Mesodermal cell (in vitro differentiated cells): ENCODE data around the gene KRTAP2-2. TPM values are rescaled to one million over a fixed set of nuclear protein-coding genes. Genes with fewer than 3 reads are reported as not detected.
"Not testable (repeated sequence)": the region's sequence is repeated elsewhere in the genome, so short reads cannot be mapped to it uniquely, and the experiment has no call there.

Experiments
- H3K27ac ChIP-seq: 2 replicates; pipeline ENCODE4 v1.7.0; 2013; ENCODE audit warnings: mild to moderate bottlenecking, low read depth, low read length, moderate library complexity; ENCODE audit not compliant: severe bottlenecking
- H3K36me3 ChIP-seq: 2 replicates; pipeline ENCODE4 v1.7.1; 2013; ENCODE audit warnings: mild to moderate bottlenecking, low read length, moderate library complexity; ENCODE audit not compliant: control insufficient read depth, insufficient read depth
- H3K4me1 ChIP-seq: one replicate; pipeline ENCODE4 v1.7.1; 2013; ENCODE audit warnings: mild to moderate bottlenecking, low read length; ENCODE audit not compliant: insufficient read depth, control insufficient read depth, poor library complexity, severe bottlenecking
- H3K4me3 ChIP-seq: 2 replicates; pipeline ENCODE4 v1.7.0; 2013; ENCODE audit warnings: low read length, control low read depth, mild to moderate bottlenecking; ENCODE audit not compliant: insufficient read depth, poor library complexity, severe bottlenecking; ENCODE audit errors: extremely low read depth
- H3K9me3 ChIP-seq: 2 replicates; pipeline ENCODE4 v1.7.1; 2013; ENCODE audit warnings: mild to moderate bottlenecking, low read length, moderate library complexity; ENCODE audit not compliant: control insufficient read depth
- WGBS, 2 experiments: methylation state at CpG; one replicate each; pipeline ENCODE4 v1.1.5; 2013; ENCODE audit warnings: missing lambda C conversion rate in 2 of 2; ENCODE audit not compliant: insufficient coverage in 2 of 2; 5-methylcytosine and 5-hydroxymethylcytosine counted together
- polyA plus RNA-seq, 2 experiments: library from polyadenylated mRNA; stranded (reverse); fragments of 50-300 nt; gene quantifications; one replicate each; pipeline ENCODE4 v1.2.3, GENCODE V29; 2013

The KRTAP2-2 gene
- not detected for polyA plus RNA-seq (2013, experiment 1 of 2)
- not detected for polyA plus RNA-seq (2013, experiment 2 of 2)

GRCh38 chr17:41055130-41055529 is at the start of gene KRTAP2-2:
KRTAP2-2 (minus strand) TSS chr17:41055230; CDS start chr17:41055211, 19 bp downstream.
- H3K9me3 ChIP-seq: peaks cover 17% of the 10 kb centered on the region
- H3K27ac ChIP-seq, H3K4me3 ChIP-seq, H3K4me1 ChIP-seq, H3K36me3 ChIP-seq: not testable (repeated sequence)
- WGBS, 2 experiments: no CpG with 5 or more reads among the region's 6 CpGs

GRCh38 chr17:41104386-41105038 is 49.5 kb upstream of the KRTAP2-2 start:
- not testable (repeated sequence) for H3K4me1 ChIP-seq, H3K27ac ChIP-seq, H3K36me3 ChIP-seq, H3K4me3 ChIP-seq, H3K9me3 ChIP-seq
- no CpG with 5 or more reads among the region's 2 CpGs for WGBS, 2 experiments

GRCh38 chr17:41103896-41104295 is 48.9 kb upstream of the KRTAP2-2 start:
- Histone ChIP-seq H3K27ac (no peak overlapping the region), H3K4me1 (peaks cover 6% of the 10 kb centered on the region), H3K9me3 (peaks cover 7% of the 10 kb centered on the region), H3K4me3 (no peak overlapping the region), H3K36me3 (no peaks in the 10 kb centered on the region)
- 80% methylated on average over 1 of the region's 1 CpG; no CpG with 5 or more reads in 1 of the 2 experiments for WGBS, 2 experiments

GRCh38 chr17:41101586-41102259 is 46.7 kb upstream of the KRTAP2-2 start, which contains the start of gene KRTAP4-16:
KRTAP4-16 (minus strand) TSS chr17:41102209; CDS start chr17:41102209, 0 bp downstream.
- no peak within 1 kb of the TSS for H3K4me3 ChIP-seq
- H3K27ac ChIP-seq: no peak within 1 kb of the TSS

GRCh38 chr17:41099682-41100480 is 44.9 kb upstream of the KRTAP2-2 start:
- peak overlapping the region; percentile 16 for H3K27ac ChIP-seq
- 90 to 93% methylated on average over 2 to 3 of the region's 7 CpGs for WGBS, 2 experiments
- not testable (repeated sequence) for H3K4me1 ChIP-seq, H3K36me3 ChIP-seq, H3K4me3 ChIP-seq, H3K9me3 ChIP-seq

More at GRCh38 chr17:41101586-41102259, 46.7 kb upstream of the KRTAP2-2 start, which contains the start of gene KRTAP4-16:
- 57 to 58% methylated on average over 7 to 9 of the region's 10 CpGs for WGBS, 2 experiments
- Histone ChIP-seq H3K36me3 (no peaks in the 10 kb centered on the region), H3K9me3 (no peaks in the 10 kb centered on the region), H3K4me1 (peaks cover 6% of the 10 kb centered on the region)

GRCh38 chr17:41098481-41098880 is 43.5 kb upstream of the KRTAP2-2 start:
- H3K4me1 ChIP-seq: no peaks in the 10 kb centered on the region
- H3K36me3 ChIP-seq: no peaks in the 10 kb centered on the region
- no peak overlapping the region for H3K4me3 ChIP-seq
- H3K9me3 ChIP-seq: peaks cover 4% of the 10 kb centered on the region
- H3K27ac ChIP-seq: no peak overlapping the region
- 97% methylated on average over 4 of the region's 6 CpGs; no CpG with 5 or more reads in 1 of the 2 experiments for WGBS, 2 experiments

GRCh38 chr17:41098042-41098441 is 43.0 kb upstream of the KRTAP2-2 start, which contains the start of gene KRTAP4-8:
KRTAP4-8 (minus strand) TSS chr17:41098142; CDS start chr17:41098084, 58 bp downstream.
- peaks cover 4% of the 10 kb centered on the region for H3K9me3 ChIP-seq
- WGBS, 2 experiments: 78 to 89% methylated on average over 1 of the region's 4 CpGs
- no peaks in the 10 kb centered on the region for H3K4me1 ChIP-seq
- H3K4me3 ChIP-seq: no peak within 1 kb of the TSS
- H3K27ac ChIP-seq: no peak within 1 kb of the TSS
- no peaks in the 10 kb centered on the region for H3K36me3 ChIP-seq

GRCh38 chr17:41096055-41096454 is 41.0 kb upstream of the KRTAP2-2 start:
- H3K4me1 ChIP-seq: no peaks in the 10 kb centered on the region
- H3K4me3 ChIP-seq: no peak overlapping the region
- H3K9me3 ChIP-seq: peaks cover 4% of the 10 kb centered on the region
- no peak overlapping the region for H3K27ac ChIP-seq
- 90 to 91% methylated on average over 4 to 5 of the region's 7 CpGs for WGBS, 2 experiments
- H3K36me3 ChIP-seq: no peaks in the 10 kb centered on the region

- not testable (repeated sequence) for H3K4me3 ChIP-seq, H3K4me1 ChIP-seq, H3K27ac ChIP-seq, H3K9me3 ChIP-seq, H3K36me3 ChIP-seq
- WGBS, 2 experiments: 17% methylated on average over 1 of the region's 4 CpGs; no CpG with 5 or more reads in 1 of the 2 experiments
Measured at GRCh38 chr17:41088760-41089352, 33.8 kb upstream of the KRTAP2-2 start.
